Stomach (tissue), 9 donors: ENCODE measurements around the gene SLC6A12. TPM values are rescaled to one million over a fixed set of nuclear protein-coding genes. Genes with fewer than 3 reads are reported as not detected.

Source experiments
- DNase-seq, 2 donors: peaks; one replicate each; pipeline versions ENCODE4 v3.0.0 to v3.0.0-alpha.2; 2013 to 2019
- H3K27ac ChIP-seq, 5 donors: fragments of 200-600 bp in 4 of 5; sonication (generic) in 4 of 5; one replicate each; pipeline ENCODE4 v1.5.1; 2013 to 2019; ENCODE audit warnings: mild to moderate bottlenecking in 1 of 5, moderate library complexity in 1 of 5
- H3K27me3 ChIP-seq, 3 donors: fragments of 200-600 bp; sonication (generic); one replicate each; pipeline ENCODE4 v1.5.1; 2017 to 2019; ENCODE audit warnings: mixed run types in 1 of 3
- H3K36me3 ChIP-seq, 4 donors: fragments of 200-600 bp; sonication (generic); 1 replicate in 3 of 4; 2 replicates in 1 of 4; pipeline ENCODE4 v1.5.1; 2016 to 2019
- H3K4me1 ChIP-seq, 4 donors: fragments of 200-600 bp; sonication (generic); one replicate each; pipeline ENCODE4 v1.5.1; 2016 to 2019
- H3K4me3 ChIP-seq, 4 donors: fragments of 200-600 bp; sonication (generic) in 3 of 4; one replicate each; pipeline ENCODE4 v1.5.1; 2016 to 2019; ENCODE audit warnings: mild to moderate bottlenecking in 1 of 4
- H3K9me3 ChIP-seq, 4 donors: fragments of 200-600 bp; sonication (generic); one replicate each; pipeline ENCODE4 v1.5.1; 2016 to 2019
- CTCF ChIP-seq, 7 experiments: fragments of 450-650 bp in 4 of 7; fragments of 200-600 bp in 3 of 7; sonication (generic) in 3 of 7; IDR thresholded peaks; one replicate each; pipeline ENCODE4 v1.5.1; 2016 to 2019; ENCODE audit warnings: antibody characterized with exemption in 7 of 7, control low read depth in 2 of 7, mild to moderate bottlenecking in 1 of 7
- EP300 ChIP-seq: sonication (generic); formaldehyde crosslinking; IDR thresholded peaks from one replicate; pipeline ENCODE4 v1.6.1; 2017; ENCODE audit warnings: antibody characterized with exemption
- POLR2A ChIP-seq, 4 donors: fragments of 450-650 bp; IDR thresholded peaks; one replicate each; pipeline ENCODE4 v1.6.1; 2016; ENCODE audit warnings: antibody characterized with exemption in 4 of 4, control low read depth in 2 of 4, mild to moderate bottlenecking in 1 of 4, moderate library complexity in 1 of 4
- POLR2AphosphoS5 ChIP-seq, 3 donors: sonication (generic); formaldehyde crosslinking; IDR thresholded peaks; one replicate each; pipeline ENCODE4 v1.6.1; 2016; ENCODE audit warnings: antibody characterized with exemption in 3 of 3
- WGBS, 5 donors: extraction: QIAGEN DNeasy Blood & Tissue Kit in 3 of 5; methylation state at CpG; one replicate each; pipeline versions ENCODE4 v1.1.5 to v1.1.7; 2013 to 2018; 5-methylcytosine and 5-hydroxymethylcytosine counted together
- intact Hi-C: fragments of 100-400 bp; cut with DNase I; formaldehyde crosslinking; loops from one replicate; pipeline ENCODE4 v1.15.1; 2023; ENCODE audit warnings: low total_unique reads
- polyA plus RNA-seq, 3 donors: library from polyadenylated mRNA; stranded (reverse); fragments of 200-250 nt; gene quantifications; one replicate each; pipeline ENCODE4 v1.2.3, GENCODE V29; 2013
- total RNA-seq, 5 donors: library from RNA; depleted of rRNA; stranded (reverse); fragments of >200 nt; gene quantifications; one replicate each; pipeline versions ENCODE4 v1.1.0 to v1.2.3, GENCODE V29; 2014 to 2016
- donor health status: healthy with polysubstance abuse.
- donor health status: Bipolar disorder and iron deficiency.
- donor health status: healthy.

Gene SLC6A12
- total and polyA plus RNA-seq, 8 donors, result 0.05 to 1.7 (median 0.19) TPM; not detected in 5

DNA sequence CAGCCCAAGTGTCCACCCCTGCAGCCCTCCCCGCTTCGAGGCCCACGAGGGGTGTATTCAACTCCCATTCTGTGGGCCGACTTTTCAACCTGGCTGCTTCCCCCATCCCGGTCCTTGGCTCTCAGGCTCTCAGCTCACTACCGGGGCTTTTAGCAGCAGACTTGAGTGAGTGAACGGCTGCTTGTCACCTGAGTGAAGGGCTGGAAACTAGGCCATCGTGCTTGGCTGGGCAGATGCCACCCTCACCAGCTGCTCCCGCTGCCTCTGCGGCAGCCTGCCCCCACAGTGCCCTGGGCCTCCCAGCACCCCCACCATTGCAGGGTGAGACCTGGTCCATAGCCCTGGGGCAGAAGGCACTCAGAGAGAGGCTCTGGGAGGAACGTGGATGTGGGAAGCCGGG lies 59.9 kb downstream of the SLC6A12 start:
- Histone ChIP-seq H3K4me3 (no peak overlapping the region), H3K4me1 (no peaks in the 10 kb centered on the region), H3K36me3 (no peaks in the 10 kb centered on the region), H3K27me3 (peaks cover 0 to 42% (median 0%) of the 10 kb centered on the region in 3 donors), H3K27ac (no peak overlapping the region), H3K9me3 (no peaks in the 10 kb centered on the region)
- TF ChIP-seq CTCF (IDR thresholded peaks at IDR 0.05) (no peak), EP300 (no peak), POLR2A (IDR thresholded peaks at IDR 0.05) (no peak), POLR2AphosphoS5 (IDR thresholded peaks at IDR 0.05) (no peak)
- intact Hi-C loops, result no loop called here
- WGBS, 5 donors, result 74 to 95% (median 92%) methylated on average over 9 to 12 of the region's 12 CpGs
- DNase-seq, result no peak

- TF ChIP-seq CTCF (IDR thresholded peaks at IDR 0.05) (peak in 4 of 7 experiments; percentile 12 to 52 (median 34)), EP300 (no peak), POLR2A (IDR thresholded peaks at IDR 0.05) (no peak)
- DNase-seq, result peak; percentile 62 to 85
- intact Hi-C loops, result no loop called here
- H3K36me3 ChIP-seq, result no peaks in the 10 kb centered on the region
- H3K27ac ChIP-seq, result no peak overlapping the region
- H3K9me3 ChIP-seq, result no peaks in the 10 kb centered on the region
- H3K4me3 ChIP-seq, result no peak overlapping the region
- peaks cover 0 to 42% (median 0%) of the 10 kb centered on the region in 3 donors for H3K27me3 ChIP-seq
- no peaks in the 10 kb centered on the region for H3K4me1 ChIP-seq
- 11 to 18% (median 16%) methylated on average over 10 to 11 of the region's 11 CpGs for WGBS, 5 donors
Measured at GRCh38 chr12:153080-153746, 60.7 kb downstream of the SLC6A12 start.

DNA sequence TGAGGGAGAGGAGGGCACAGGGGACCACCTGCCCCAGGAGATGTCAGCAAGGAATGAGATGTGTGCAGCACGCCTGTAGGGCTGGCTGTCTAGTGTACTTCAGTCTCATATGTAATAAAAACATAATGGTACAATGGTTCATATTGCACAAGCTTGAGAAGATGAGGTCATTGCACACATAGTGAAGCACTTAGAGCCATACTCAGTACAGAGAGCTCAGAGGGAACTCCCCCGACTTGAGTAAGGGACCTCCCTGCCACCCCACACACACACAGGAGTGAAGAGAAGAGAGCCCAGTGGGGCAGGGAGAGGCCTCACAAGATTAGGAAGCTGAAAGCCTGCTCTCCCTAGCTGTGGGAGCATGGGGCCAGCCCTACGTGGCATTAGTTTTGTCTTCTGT lies 61.5 kb downstream of the SLC6A12 start:
- H3K27me3 ChIP-seq, result peaks cover 0 to 42% (median 0%) of the 10 kb centered on the region in 3 donors
- TF ChIP-seq EP300, result no peak
- TF ChIP-seq POLR2A (IDR thresholded peaks at IDR 0.05), result no peak
- TF ChIP-seq POLR2AphosphoS5 (IDR thresholded peaks at IDR 0.05), result no peak
- TF ChIP-seq CTCF (IDR thresholded peaks at IDR 0.05), result no peak
- no peaks in the 10 kb centered on the region for H3K9me3 ChIP-seq
- no peaks in the 10 kb centered on the region for H3K4me1 ChIP-seq
- no peak for DNase-seq
- intact Hi-C loops, result no loop called here
- H3K36me3 ChIP-seq, result no peaks in the 10 kb centered on the region
- H3K4me3 ChIP-seq, result no peak overlapping the region
- H3K27ac ChIP-seq, result no peak overlapping the region
- 41 to 64% (median 52%) methylated on average over 3 of the region's 3 CpGs for WGBS, 5 donors

DNA sequence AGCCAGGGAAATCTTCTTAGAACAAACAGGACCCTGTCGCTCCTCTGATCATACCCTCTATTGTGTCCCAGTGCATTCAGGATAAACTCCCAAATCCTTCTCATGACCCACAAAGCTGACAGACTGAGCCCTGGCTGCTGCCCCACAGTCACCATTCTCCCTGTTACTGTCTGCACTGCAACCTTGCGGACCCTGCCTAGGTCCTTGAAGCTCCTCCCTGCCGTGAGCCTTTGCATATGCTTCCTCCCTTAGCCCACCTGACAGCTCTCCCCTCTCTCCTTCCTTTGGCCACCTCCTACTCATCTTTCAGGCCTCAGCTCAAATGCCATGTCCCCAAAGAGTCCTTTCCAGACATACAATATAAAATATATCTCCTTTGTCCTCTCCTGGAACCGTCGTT lies 62.4 kb downstream of the SLC6A12 start:
- Histone ChIP-seq H3K27ac (no peak overlapping the region), H3K27me3 (peaks cover 0 to 42% (median 0%) of the 10 kb centered on the region in 3 donors), H3K4me1 (no peaks in the 10 kb centered on the region), H3K36me3 (no peaks in the 10 kb centered on the region), H3K4me3 (no peak overlapping the region), H3K9me3 (no peaks in the 10 kb centered on the region)
- intact Hi-C loops, result no loop called here
- 69 to 82% (median 73%) methylated on average over 5 of the region's 5 CpGs for WGBS, 5 donors
- no peak for TF ChIP-seq CTCF (IDR thresholded peaks at IDR 0.05)
- TF ChIP-seq POLR2A (IDR thresholded peaks at IDR 0.05), result no peak
- no peak for TF ChIP-seq EP300
- no peak for TF ChIP-seq POLR2AphosphoS5 (IDR thresholded peaks at IDR 0.05)
- DNase-seq, result no peak
